Measurements from ENCODE around the gene OSGEP. TPM values are rescaled to one million over a fixed set of nuclear protein-coding genes. Genes with fewer than 3 reads are reported as not detected.

OSGEP gene
- total RNA-seq, 2 donors from 2014 or later = 54.2 to 71.7 TPM

DNA sequence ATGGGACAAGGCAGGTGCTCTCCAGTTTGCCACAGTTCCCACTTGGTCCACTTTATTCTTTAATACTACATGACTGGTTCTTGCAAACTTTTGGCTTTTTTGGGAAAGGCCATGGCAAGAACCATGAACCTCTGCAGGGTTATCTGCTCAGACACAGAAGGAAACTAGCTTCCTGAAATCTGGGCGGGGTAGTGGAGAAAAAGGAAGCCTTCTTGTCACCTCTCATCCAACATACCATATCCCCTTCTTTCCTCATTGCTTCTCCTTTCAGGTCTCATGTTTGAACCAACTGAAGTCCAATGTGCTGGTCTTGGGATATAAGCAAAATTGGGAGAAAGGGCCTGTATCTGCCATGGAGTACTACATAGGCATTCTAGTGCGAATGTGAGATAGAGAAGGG lies 13.2 kb downstream of the OSGEP start:
- Histone ChIP-seq H3K27me3 (replicated peaks; ENCODE audit: insufficient read depth) (no peaks in the 10 kb centered on the region), H3K4me3 (no peak overlapping the region), H3K27ac (no peak overlapping the region), H3K4me1 (replicated peaks) (no peaks in the 10 kb centered on the region), H3K36me3 (peaks cover 0 to 1% of the 10 kb centered on the region in 2 donors), H3K9me3 (no peaks in the 10 kb centered on the region)
- 98% methylated on average over 2 of the region's 2 CpGs for WGBS
- intact Hi-C loops (cut with DNase I) = no loop called here
- TF ChIP-seq, protein P1, sequence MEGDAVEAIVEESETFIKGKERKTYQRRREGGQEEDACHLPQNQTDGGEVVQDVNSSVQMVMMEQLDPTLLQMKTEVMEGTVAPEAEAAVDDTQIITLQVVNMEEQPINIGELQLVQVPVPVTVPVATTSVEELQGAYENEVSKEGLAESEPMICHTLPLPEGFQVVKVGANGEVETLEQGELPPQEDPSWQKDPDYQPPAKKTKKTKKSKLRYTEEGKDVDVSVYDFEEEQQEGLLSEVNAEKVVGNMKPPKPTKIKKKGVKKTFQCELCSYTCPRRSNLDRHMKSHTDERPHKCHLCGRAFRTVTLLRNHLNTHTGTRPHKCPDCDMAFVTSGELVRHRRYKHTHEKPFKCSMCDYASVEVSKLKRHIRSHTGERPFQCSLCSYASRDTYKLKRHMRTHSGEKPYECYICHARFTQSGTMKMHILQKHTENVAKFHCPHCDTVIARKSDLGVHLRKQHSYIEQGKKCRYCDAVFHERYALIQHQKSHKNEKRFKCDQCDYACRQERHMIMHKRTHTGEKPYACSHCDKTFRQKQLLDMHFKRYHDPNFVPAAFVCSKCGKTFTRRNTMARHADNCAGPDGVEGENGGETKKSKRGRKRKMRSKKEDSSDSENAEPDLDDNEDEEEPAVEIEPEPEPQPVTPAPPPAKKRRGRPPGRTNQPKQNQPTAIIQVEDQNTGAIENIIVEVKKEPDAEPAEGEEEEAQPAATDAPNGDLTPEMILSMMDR (IDR thresholded peaks at IDR 0.05) = no peak
- no peak for DNase-seq (ENCODE audit: low spot score)

DNA sequence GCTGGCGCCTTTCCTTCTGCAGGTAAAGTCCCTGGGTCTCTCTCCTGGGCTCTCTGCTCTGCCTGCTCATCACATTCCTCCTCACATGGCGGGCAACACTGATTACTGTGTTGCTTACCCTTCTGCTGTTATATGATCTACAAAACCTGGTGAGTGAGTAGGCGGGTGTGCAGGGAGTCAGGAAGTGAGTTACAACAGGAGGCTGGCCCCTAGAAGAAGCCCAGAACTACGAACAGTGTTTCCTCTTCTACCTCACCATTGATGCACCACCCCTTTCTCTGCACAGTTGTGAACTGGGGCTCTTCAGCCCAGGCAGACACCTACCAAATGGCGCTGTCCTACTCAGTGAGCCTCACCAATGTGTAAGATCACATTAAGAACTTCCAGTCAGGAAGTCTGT lies 13.7 kb downstream of the OSGEP start:
- Histone ChIP-seq H3K4me3 (no peak overlapping the region), H3K36me3 (no peaks in the 10 kb centered on the region), H3K4me1 (replicated peaks) (no peaks in the 10 kb centered on the region), H3K27me3 (replicated peaks; ENCODE audit: insufficient read depth) (no peaks in the 10 kb centered on the region), H3K9me3 (no peaks in the 10 kb centered on the region), H3K27ac (no peak overlapping the region)
- intact Hi-C loops (cut with DNase I) = no loop called here
- DNase-seq (ENCODE audit: low spot score) = no peak
- WGBS = 65% methylated on average over 5 of the region's 5 CpGs
- TF ChIP-seq POLR2AphosphoS5 (IDR thresholded peaks at IDR 0.05) (no peak), POLR2A (IDR thresholded peaks at IDR 0.05) (no peak)
- TF ChIP-seq, protein P1 (IDR thresholded peaks at IDR 0.05) = no peak

DNA sequence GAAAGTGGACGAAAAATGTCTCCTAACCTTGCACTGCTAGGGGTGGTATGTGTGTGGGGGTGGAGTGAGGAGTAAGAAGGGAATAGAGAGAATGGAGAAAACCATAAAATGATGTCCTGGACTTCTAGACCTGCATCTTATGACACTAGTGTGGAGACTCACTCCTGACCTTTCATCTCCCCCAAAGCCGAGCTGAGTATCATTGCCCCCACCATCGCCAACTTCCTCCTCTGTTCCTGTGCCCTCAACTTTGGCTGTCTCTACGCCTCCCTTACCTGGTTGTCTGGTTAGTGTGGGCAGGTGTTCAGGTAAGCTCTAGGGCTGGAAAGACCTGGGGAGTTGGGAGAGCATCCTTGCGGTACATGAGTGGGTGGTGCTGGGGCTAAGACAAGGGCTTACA lies 14.1 kb downstream of the OSGEP start:
- no peak for DNase-seq (ENCODE audit: low spot score)
- 84% methylated on average over 5 of the region's 5 CpGs for WGBS
- Histone ChIP-seq H3K27me3 (replicated peaks; ENCODE audit: insufficient read depth) (no peaks in the 10 kb centered on the region), H3K36me3 (no peaks in the 10 kb centered on the region), H3K9me3 (no peaks in the 10 kb centered on the region), H3K27ac (no peak overlapping the region), H3K4me1 (replicated peaks) (no peaks in the 10 kb centered on the region), H3K4me3 (no peak overlapping the region)
- intact Hi-C loops (cut with DNase I) = no loop called here
- TF ChIP-seq, protein P1 (IDR thresholded peaks at IDR 0.05) = no peak
- no peak for TF ChIP-seq POLR2A (IDR thresholded peaks at IDR 0.05)
- no peak for TF ChIP-seq POLR2AphosphoS5 (IDR thresholded peaks at IDR 0.05)

DNA sequence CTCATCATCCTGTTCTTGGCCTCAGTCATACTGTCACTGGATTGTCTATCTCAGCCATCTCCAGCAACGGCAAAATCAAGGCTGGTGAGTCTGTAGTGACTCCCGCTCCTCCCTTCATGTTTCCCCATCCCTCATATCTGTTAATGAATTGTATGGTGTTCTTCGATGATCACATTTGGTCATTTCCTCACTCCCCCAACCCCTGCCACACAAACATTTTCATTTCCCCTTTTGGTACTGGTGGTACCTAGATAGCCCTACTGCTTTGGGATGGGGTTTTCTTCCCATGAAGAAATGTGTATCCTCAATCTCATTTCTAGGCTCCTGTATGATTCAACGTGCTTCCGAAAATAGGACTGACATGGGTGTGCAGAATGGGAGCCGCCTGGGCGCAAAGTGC lies 15.9 kb downstream of the OSGEP start:
- TF ChIP-seq POLR2A (IDR thresholded peaks at IDR 0.05) = no peak
- no peak for TF ChIP-seq POLR2AphosphoS5 (IDR thresholded peaks at IDR 0.05)
- TF ChIP-seq, protein P1 (IDR thresholded peaks at IDR 0.05) = no peak
- Histone ChIP-seq H3K4me3 (no peak overlapping the region), H3K27me3 (replicated peaks; ENCODE audit: insufficient read depth) (no peaks in the 10 kb centered on the region), H3K27ac (no peak overlapping the region), H3K9me3 (no peaks in the 10 kb centered on the region), H3K36me3 (no peaks in the 10 kb centered on the region), H3K4me1 (replicated peaks) (no peaks in the 10 kb centered on the region)
- no peak for DNase-seq (ENCODE audit: low spot score)
- intact Hi-C loops (cut with DNase I) = no loop called here
- 87% methylated on average over 7 of the region's 7 CpGs for WGBS

DNA sequence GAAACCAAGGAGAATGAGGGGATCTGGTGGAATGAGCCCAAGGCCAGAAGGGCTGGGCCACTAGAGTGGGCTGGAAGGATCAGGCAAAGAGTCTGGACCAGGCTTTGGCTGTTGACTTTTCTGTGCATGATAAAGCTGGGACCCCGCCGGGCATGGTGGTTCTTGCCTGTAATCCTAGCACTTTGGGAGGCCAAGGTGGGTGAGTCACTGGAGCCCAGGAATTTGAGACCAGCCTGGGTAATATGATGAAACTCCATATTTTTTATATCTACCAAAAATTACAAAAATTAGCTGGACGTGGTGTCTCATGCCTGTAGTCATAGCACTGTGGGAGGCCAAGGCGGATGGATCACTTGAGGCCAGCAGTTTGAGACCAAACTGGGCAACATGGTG lies 18.3 kb downstream of the OSGEP start:
- intact Hi-C loops (cut with DNase I) = no loop called here
- 88% methylated on average over 4 of the region's 4 CpGs for WGBS

More for the DNA sequence above, 18.3 kb downstream of the OSGEP start:
- no peak for TF ChIP-seq POLR2A (IDR thresholded peaks at IDR 0.05)
- Histone ChIP-seq H3K4me3 (no peak overlapping the region), H3K36me3 (no peaks in the 10 kb centered on the region), H3K27ac (no peak overlapping the region), H3K9me3 (no peaks in the 10 kb centered on the region), H3K4me1 (replicated peaks) (no peaks in the 10 kb centered on the region), H3K27me3 (replicated peaks; ENCODE audit: insufficient read depth) (no peaks in the 10 kb centered on the region)
- no peak for DNase-seq (ENCODE audit: low spot score)
